ENCODE measurements around the gene NTRK3.

The NTRK3 gene

GRCh38 chr15:87947560-87947959 lies 309.0 kb downstream of the NTRK3 start:
- Histone ChIP-seq H4K20me1 (ENCODE audit: insufficient read depth, low read length) (no peaks in the 10 kb centered on the region), H2AFZ (ENCODE audit: low read depth, low read length) (no peak overlapping the region), H3K4me2 (ENCODE audit: low read length) (no peak overlapping the region), H3K4me3 (ENCODE audit: low read length) (no peak overlapping the region), H3K27ac (ENCODE audit: low read length) (no peak overlapping the region), H3K4me1 (ENCODE audit: low read length) (no peaks in the 10 kb centered on the region), H3K36me3 (replicated peaks; ENCODE audit: low read depth, low read length) (no peaks in the 10 kb centered on the region), H3K9me3 (ENCODE audit: insufficient read depth, low read length) (no peaks in the 10 kb centered on the region), H3K27me3 (ENCODE audit: low read depth, low read length) (peaks cover 43% of the 10 kb centered on the region), H3K79me2 (ENCODE audit: low read length) (no peaks in the 10 kb centered on the region), H3K9ac (ENCODE audit: low read length) (no peak overlapping the region)
- TF ChIP-seq EZH2phosphoT487 (IDR thresholded peaks at IDR 0.05; ENCODE audit: low read depth): no peak
- TF ChIP-seq, protein P1, sequence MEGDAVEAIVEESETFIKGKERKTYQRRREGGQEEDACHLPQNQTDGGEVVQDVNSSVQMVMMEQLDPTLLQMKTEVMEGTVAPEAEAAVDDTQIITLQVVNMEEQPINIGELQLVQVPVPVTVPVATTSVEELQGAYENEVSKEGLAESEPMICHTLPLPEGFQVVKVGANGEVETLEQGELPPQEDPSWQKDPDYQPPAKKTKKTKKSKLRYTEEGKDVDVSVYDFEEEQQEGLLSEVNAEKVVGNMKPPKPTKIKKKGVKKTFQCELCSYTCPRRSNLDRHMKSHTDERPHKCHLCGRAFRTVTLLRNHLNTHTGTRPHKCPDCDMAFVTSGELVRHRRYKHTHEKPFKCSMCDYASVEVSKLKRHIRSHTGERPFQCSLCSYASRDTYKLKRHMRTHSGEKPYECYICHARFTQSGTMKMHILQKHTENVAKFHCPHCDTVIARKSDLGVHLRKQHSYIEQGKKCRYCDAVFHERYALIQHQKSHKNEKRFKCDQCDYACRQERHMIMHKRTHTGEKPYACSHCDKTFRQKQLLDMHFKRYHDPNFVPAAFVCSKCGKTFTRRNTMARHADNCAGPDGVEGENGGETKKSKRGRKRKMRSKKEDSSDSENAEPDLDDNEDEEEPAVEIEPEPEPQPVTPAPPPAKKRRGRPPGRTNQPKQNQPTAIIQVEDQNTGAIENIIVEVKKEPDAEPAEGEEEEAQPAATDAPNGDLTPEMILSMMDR (IDR thresholded peaks at IDR 0.05; ENCODE audit: low read depth, low read length): no peak

GRCh38 chr15:87945246-87945645 lies 311.3 kb downstream of the NTRK3 start:
- no peak overlapping the region for H3K4me2 ChIP-seq (ENCODE audit: low read length)
- TF ChIP-seq, protein P1 (IDR thresholded peaks at IDR 0.05; ENCODE audit: low read depth, low read length): no peak
- TF ChIP-seq EZH2phosphoT487 (IDR thresholded peaks at IDR 0.05; ENCODE audit: low read depth): no peak
- H3K36me3 ChIP-seq (replicated peaks; ENCODE audit: low read depth, low read length): no peaks in the 10 kb centered on the region
- no peak overlapping the region for H3K4me3 ChIP-seq (ENCODE audit: low read length)
- H4K20me1 ChIP-seq (ENCODE audit: insufficient read depth, low read length): no peaks in the 10 kb centered on the region
- H3K9me3 ChIP-seq (ENCODE audit: insufficient read depth, low read length): no peaks in the 10 kb centered on the region
- H3K79me2 ChIP-seq (ENCODE audit: low read length): no peaks in the 10 kb centered on the region
- H3K4me1 ChIP-seq (ENCODE audit: low read length): no peaks in the 10 kb centered on the region
- no peak overlapping the region for H2AFZ ChIP-seq (ENCODE audit: low read depth, low read length)
- peaks cover 44% of the 10 kb centered on the region for H3K27me3 ChIP-seq (ENCODE audit: low read depth, low read length)
- no peak overlapping the region for H3K27ac ChIP-seq (ENCODE audit: low read length)
- H3K9ac ChIP-seq (ENCODE audit: low read length): no peak overlapping the region

GRCh38 chr15:87944691-87945090 lies 311.8 kb downstream of the NTRK3 start:
- TF ChIP-seq EZH2phosphoT487 (IDR thresholded peaks at IDR 0.05; ENCODE audit: low read depth): no peak
- TF ChIP-seq, protein P1 (IDR thresholded peaks at IDR 0.05; ENCODE audit: low read depth, low read length): no peak
- Histone ChIP-seq H3K9ac (ENCODE audit: low read length) (no peak overlapping the region), H3K36me3 (replicated peaks; ENCODE audit: low read depth, low read length) (no peaks in the 10 kb centered on the region), H3K79me2 (ENCODE audit: low read length) (no peaks in the 10 kb centered on the region), H3K4me1 (ENCODE audit: low read length) (no peaks in the 10 kb centered on the region), H3K27ac (ENCODE audit: low read length) (no peak overlapping the region), H3K9me3 (ENCODE audit: insufficient read depth, low read length) (no peaks in the 10 kb centered on the region), H3K4me3 (ENCODE audit: low read length) (no peak overlapping the region), H3K4me2 (ENCODE audit: low read length) (no peak overlapping the region), H2AFZ (ENCODE audit: low read depth, low read length) (no peak overlapping the region), H4K20me1 (ENCODE audit: insufficient read depth, low read length) (no peaks in the 10 kb centered on the region), H3K27me3 (ENCODE audit: low read depth, low read length) (peaks cover 39% of the 10 kb centered on the region)

- Histone ChIP-seq H2AFZ (ENCODE audit: low read depth, low read length) (no peak overlapping the region), H3K27ac (ENCODE audit: low read length) (no peak overlapping the region), H3K9me3 (ENCODE audit: insufficient read depth, low read length) (no peaks in the 10 kb centered on the region), H3K4me3 (ENCODE audit: low read length) (no peak overlapping the region), H3K4me2 (ENCODE audit: low read length) (no peak overlapping the region), H3K27me3 (ENCODE audit: low read depth, low read length) (peaks cover 39% of the 10 kb centered on the region), H3K79me2 (ENCODE audit: low read length) (no peaks in the 10 kb centered on the region), H3K36me3 (replicated peaks; ENCODE audit: low read depth, low read length) (no peaks in the 10 kb centered on the region), H3K9ac (ENCODE audit: low read length) (no peak overlapping the region), H4K20me1 (ENCODE audit: insufficient read depth, low read length) (no peaks in the 10 kb centered on the region), H3K4me1 (ENCODE audit: low read length) (no peaks in the 10 kb centered on the region)
- TF ChIP-seq EZH2phosphoT487 (IDR thresholded peaks at IDR 0.05; ENCODE audit: low read depth): no peak
- TF ChIP-seq, protein P1 (IDR thresholded peaks at IDR 0.05; ENCODE audit: low read depth, low read length): no peak
Measured at GRCh38 chr15:87944050-87944449, 312.5 kb downstream of the NTRK3 start.
